BJ (cell line): ENCODE results near the gene PNMA8C. TPM values are rescaled to one million over a fixed set of nuclear protein-coding genes. Genes with fewer than 3 reads are reported as not detected.

Experiments
- CTCF ChIA-PET: fragments of 350-600 bp; formaldehyde crosslinking; extraction: SDS; loops from one replicate; lab custom pipeline; 2021; ENCODE audit warnings: antibody characterized with exemption, inconsistent platforms; lab: Yijun Ruan, JAX
- POLR2A ChIA-PET: fragments of 300-600 bp; sonication (Branson Sonifier 250); formaldehyde crosslinking; extraction: SDS; loops from one replicate; lab custom pipeline; 2021; ENCODE audit warnings: antibody characterized with exemption; lab: Charles Lee
- DNase-seq: peaks from one replicate; pipeline ENCODE4 v3.0.0-alpha.2; 2011; ENCODE audit warnings: low read depth
- H3K27me3 ChIP-seq: 2 replicates; pipeline ENCODE4 v1.6.0; 2011; ENCODE audit warnings: low read length; ENCODE audit not compliant: control insufficient read depth, insufficient read depth
- H3K36me3 ChIP-seq: 2 replicates; pipeline ENCODE4 v1.5.1; 2011; ENCODE audit warnings: low read length; ENCODE audit not compliant: control insufficient read depth, insufficient read depth
- H3K4me3 ChIP-seq: 2 replicates; pipeline ENCODE4 v1.5.1; 2011; ENCODE audit warnings: low read depth, mild to moderate bottlenecking, control low read depth, low read length
- CTCF ChIP-seq: IDR thresholded peaks from 2 replicates; pipeline ENCODE4 v1.5.1; 2011; ENCODE audit warnings: low read depth, mild to moderate bottlenecking, control low read depth, inconsistent platforms, low read length, moderate library complexity; ENCODE audit not compliant: insufficient read depth
- polyA plus RNA-seq: library from polyadenylated mRNA; depleted of rRNA; stranded (reverse); fragments of >200 nt; gene quantifications from 2 replicates; pipeline ENCODE4 v1.2.3, GENCODE V29; 2011

Gene PNMA8C
- polyA plus RNA-seq, 1 experiment, result not detected

GRCh38 chr19:46410205-46411087 is 18.3 kb downstream of the PNMA8C start:
- no peak overlapping the region for H3K4me3 ChIP-seq
- ChIA-PET POLR2A (no interaction called here), CTCF (interaction anchor here (0.7 to 5.8 kb wide), 8 partner anchors 8 to 127 kb away, joined by 3 to 33 read pairs (median 4); no protein-coding TSS in a partner anchor)
- TF ChIP-seq CTCF, result no peak
- no peaks in the 10 kb centered on the region; the same call in 1 of the 2 replicates for H3K27me3 ChIP-seq
- H3K36me3 ChIP-seq, result peaks cover 3% of the 10 kb centered on the region
- no peak for DNase-seq

GRCh38 chr19:46409191-46409590 is 19.5 kb downstream of the PNMA8C start:
- POLR2A ChIA-PET, result no interaction called here
- peaks cover 3% of the 10 kb centered on the region for H3K36me3 ChIP-seq
- CTCF ChIA-PET, result interaction anchor here (1.0 to 1.4 kb wide), 5 partner anchors 13 to 129 kb away, joined by 3 to 8 read pairs (median 3); no protein-coding TSS in a partner anchor
- H3K27me3 ChIP-seq, result no peaks in the 10 kb centered on the region; the same call in 1 of the 2 replicates
- no peak for TF ChIP-seq CTCF
- no peak overlapping the region for H3K4me3 ChIP-seq
- no peak for DNase-seq

GRCh38 chr19:46408664-46409039 is 20.1 kb downstream of the PNMA8C start:
- H3K4me3 ChIP-seq, result no peak overlapping the region
- DNase-seq, result no peak
- ChIA-PET CTCF (interaction anchor here (0.6 to 1.4 kb wide), 6 partner anchors 11 to 76 kb away, joined by 3 to 8 read pairs (median 4); no protein-coding TSS in a partner anchor), POLR2A (no interaction called here)
- no peak for TF ChIP-seq CTCF
- peaks cover 3% of the 10 kb centered on the region for H3K36me3 ChIP-seq
- H3K27me3 ChIP-seq, result no peaks in the 10 kb centered on the region; the same call in 1 of the 2 replicates

GRCh38 chr19:46407856-46408663 is 20.7 kb downstream of the PNMA8C start:
- TF ChIP-seq CTCF, result no peak
- ChIA-PET POLR2A (interaction anchor here (0.5 kb wide), 2 partner anchors 109 to 277 kb away, joined by 5 to 7 read pairs; no protein-coding TSS in a partner anchor), CTCF (interaction anchor here (0.6 to 1.4 kb wide), 5 partner anchors 10 to 77 kb away, joined by 3 to 8 read pairs (median 4); no protein-coding TSS in a partner anchor)
- no peak for DNase-seq
- Histone ChIP-seq H3K27me3 (no peaks in the 10 kb centered on the region; the same call in 1 of the 2 replicates), H3K36me3 (peaks cover 3% of the 10 kb centered on the region), H3K4me3 (no peak overlapping the region)
